HG03457 (cell line): ENCODE measurements around the gene IGSF22.
"Not testable (repeated sequence)": the region's sequence is repeated elsewhere in the genome, so short reads cannot be mapped to it uniquely, and the experiment has no call there.

Source experiments
- ATAC-seq: cut with Tn5 transposase; IDR thresholded peaks from one replicate; pipeline ENCODE4 v1.9.1; 2021; ENCODE audit warnings: moderate number of reproducible peaks; ENCODE audit not compliant: unreplicated experiment

IGSF22 gene

GRCh38 chr11:18692941-18693760 lies 32.8 kb downstream of the IGSF22 start:
- no peak for ATAC-seq

- ATAC-seq, result not testable (repeated sequence)
Observed at GRCh38 chr11:18691467-18692140, 34.4 kb downstream of the IGSF22 start.

GRCh38 chr11:18684267-18684666 lies 41.7 kb downstream of the IGSF22 start:
- ATAC-seq, result no peak

GRCh38 chr11:18682466-18682865 lies 43.5 kb downstream of the IGSF22 start:
- no peak for ATAC-seq

- ATAC-seq, result not testable (repeated sequence)
Observed at GRCh38 chr11:18681949-18682348, 44.0 kb downstream of the IGSF22 start.

- ATAC-seq, result no peak
Observed at GRCh38 chr11:18677560-18677959, 48.4 kb downstream of the IGSF22 start.

GRCh38 chr11:18676803-18677202 lies 49.2 kb downstream of the IGSF22 start:
- ATAC-seq, result no peak

GRCh38 chr11:18672209-18672608 lies 53.8 kb downstream of the IGSF22 start:
- not testable (repeated sequence) for ATAC-seq

- ATAC-seq, result no peak
Observed at GRCh38 chr11:18671246-18671645, 54.7 kb downstream of the IGSF22 start.

- no peak for ATAC-seq
Observed at GRCh38 chr11:18669711-18670110, 56.3 kb downstream of the IGSF22 start.

- no peak for ATAC-seq
Observed at GRCh38 chr11:18669219-18669596, 56.8 kb downstream of the IGSF22 start.

- no peak for ATAC-seq
Observed at GRCh38 chr11:18668131-18668530, 57.9 kb downstream of the IGSF22 start.

GRCh38 chr11:18665353-18665872 lies 60.6 kb downstream of the IGSF22 start:
- ATAC-seq, result not testable (repeated sequence)

GRCh38 chr11:18657673-18658072 lies 68.3 kb downstream of the IGSF22 start:
- no peak for ATAC-seq
